HepG2 (cell line): ENCODE data around the gene TMEM141. TPM values are rescaled to one million over a fixed set of nuclear protein-coding genes. Genes with fewer than 3 reads are reported as not detected.

Experiments
- BCL6 ChIP-seq: IDR thresholded peaks from 2 replicates; pipeline ENCODE4 v1.6.1; 2016; ENCODE audit warnings: missing genetic modification reagents, missing compliant biosample characterization
- EHMT2 ChIP-seq: fragments of 200-600 bp; sonication (generic); IDR thresholded peaks from 2 replicates; pipeline ENCODE4 v1.7.0; 2017; ENCODE audit warnings: antibody characterized with exemption, low read depth, low read length, borderline replicate concordance
- ELK4 ChIP-seq: sonication (generic); formaldehyde crosslinking; IDR thresholded peaks from 2 replicates; pipeline ENCODE4 v1.9.0; 2021; ENCODE audit warnings: missing genetic modification reagents, borderline replicate concordance
- ISX ChIP-seq: sonication (generic); formaldehyde crosslinking; conservative IDR thresholded peaks from 2 replicates; pipeline ENCODE4 v1.5.0; 2020; ENCODE audit warnings: missing genetic modification reagents
- MYC ChIP-seq: sonication (generic); formaldehyde crosslinking; IDR thresholded peaks from 2 replicates; pipeline ENCODE4 v1.9.0; 2021; ENCODE audit warnings: missing genetic modification reagents, borderline replicate concordance
- NR2F2 ChIP-seq: IDR thresholded peaks from 2 replicates; pipeline ENCODE4 v1.6.1; 2012; ENCODE audit warnings: low read depth, inconsistent platforms, borderline replicate concordance
- REXO4 ChIP-seq: sonication (generic); formaldehyde crosslinking; IDR thresholded peaks from 2 replicates; pipeline ENCODE4 v1.8.0; 2022; ENCODE audit warnings: missing genetic modification reagents, mild to moderate bottlenecking, borderline replicate concordance
- SOX5 ChIP-seq: IDR thresholded peaks from 2 replicates; pipeline ENCODE4 v1.6.1; 2016; ENCODE audit warnings: borderline replicate concordance
- TBP ChIP-seq: sonication (generic); formaldehyde crosslinking; IDR thresholded peaks from 2 replicates; pipeline ENCODE4 v1.5.0; 2020; ENCODE audit warnings: missing genetic modification reagents
- TRAFD1 ChIP-seq: sonication (generic); formaldehyde crosslinking; IDR thresholded peaks from 2 replicates; pipeline ENCODE4 v1.5.1; 2020; ENCODE audit warnings: missing genetic modification reagents, mild to moderate bottlenecking, borderline replicate concordance
- USF2 ChIP-seq, 2 experiments: sonication (generic) in 1 of 2; formaldehyde crosslinking in 1 of 2; IDR thresholded peaks; 2 replicates each; pipeline versions ENCODE4 v1.5.1 to v1.6.1; 2011 to 2020; ENCODE audit warnings: borderline replicate concordance in 1 of 2, low read depth in 1 of 2, low read length in 1 of 2, mild to moderate bottlenecking in 1 of 2, missing genetic modification reagents in 1 of 2, moderate library complexity in 1 of 2
- ZNF142 ChIP-seq: sonication (generic); formaldehyde crosslinking; IDR thresholded peaks from 2 replicates; pipeline ENCODE4 v1.4.0; 2020; ENCODE audit warnings: missing genetic modification reagents
- ZNF180 ChIP-seq: sonication (generic); formaldehyde crosslinking; IDR thresholded peaks from 2 replicates; pipeline ENCODE4 v1.4.0; 2020; ENCODE audit warnings: low read depth, missing genetic modification reagents, borderline replicate concordance
- ZNF263 ChIP-seq: sonication (generic); formaldehyde crosslinking; IDR thresholded peaks from 2 replicates; pipeline ENCODE4 v1.4.0; 2020; ENCODE audit warnings: missing genetic modification reagents
- ZNF264 ChIP-seq: sonication (generic); formaldehyde crosslinking; IDR thresholded peaks from 2 replicates; pipeline ENCODE4 v1.4.0; 2020; ENCODE audit warnings: missing genetic modification reagents
- ZNF282 ChIP-seq: fragments of 450-650 bp; IDR thresholded peaks from 2 replicates; pipeline ENCODE4 v1.6.1; 2018; ENCODE audit not compliant: partially characterized antibody
- ZNF567 ChIP-seq: sonication (generic); formaldehyde crosslinking; IDR thresholded peaks from 2 replicates; pipeline ENCODE4 v1.8.1; 2023; ENCODE audit warnings: mild to moderate bottlenecking, missing genetic modification reagents, borderline replicate concordance
- ZNF816 ChIP-seq: sonication (generic); formaldehyde crosslinking; IDR thresholded peaks from 2 replicates; pipeline ENCODE4 v1.8.0; 2022; ENCODE audit warnings: missing genetic modification reagents, mild to moderate bottlenecking, borderline replicate concordance
- polyA plus RNA-seq, 8 experiments: library from polyadenylated mRNA; depleted of rRNA in 3 of 8; stranded (reverse) in 7 of 8; unstranded in 1 of 8; fragments of >200 nt; fragmentation: Illumina TruSeq in 4 of 8; extraction: Trizol in 4 of 8; gene quantifications; 2 replicates each; pipeline versions ENCODE4 v1.2.1 to v1.2.3, GENCODE V29; 2011 to 2016; ENCODE audit warnings: low read depth in 4 of 8, missing spikeins in 1 of 8, mixed read lengths in 1 of 8; ENCODE audit not compliant: insufficient read depth in 1 of 8
- total RNA-seq, 5 experiments: library from RNA; depleted of rRNA; stranded (reverse); fragments of >200 nt; fragmentation: Illumina TruSeq; extraction: Trizol; gene quantifications; 2 replicates each; pipeline ENCODE4 v1.2.3, GENCODE V29; 2016; ENCODE audit warnings: low read depth in 1 of 5

Gene TMEM141
- total and polyA plus RNA-seq, 2 of the 13 experiments (the other 11 are each of a cell fraction or from before 2014, with no cell fraction given) = 81.0 to 202 TPM

GRCh38 chr9:136742591-136743391 lies 48.4 kb upstream of the TMEM141 start, which contains the start of gene LCN10 (continued):
- no peak for TF ChIP-seq TRAFD1 (CRISPR knock-in tag)
- no peak for TF ChIP-seq EHMT2
- TF ChIP-seq USF2 (IDR thresholded peaks at IDR 0.05; ENCODE audit: low read depth, low read length) = no peak
- TF ChIP-seq USF2 (CRISPR knock-in tag; IDR thresholded peaks at IDR 0.05; ENCODE audit: borderline replicate concordance) = no peak
- 0 out of 2 replicates have a peak, but pooled peaks have one; percentile 17 for TF ChIP-seq MYC (CRISPR knock-in tag)
- TF ChIP-seq ELK4 (CRISPR knock-in tag) = no peak
- no peak for TF ChIP-seq ZNF567 (CRISPR knock-in tag)
- no peak for TF ChIP-seq REXO4 (CRISPR knock-in tag)
- TF ChIP-seq ZNF263 = peak; percentile 89
- TF ChIP-seq ZNF180 (CRISPR knock-in tag) = no peak
- TF ChIP-seq TBP (CRISPR knock-in tag) = no peak
- TF ChIP-seq ISX (CRISPR knock-in tag) = no peak
- no peak for TF ChIP-seq ZNF282
- TF ChIP-seq NR2F2 = no peak
- TF ChIP-seq ZNF264 (CRISPR knock-in tag) = no peak
- 0 out of 2 replicates have a peak, but pooled peaks have one; percentile 24 for TF ChIP-seq BCL6
- no peak for TF ChIP-seq SOX5 (CRISPR knock-in tag)
- TF ChIP-seq ZNF816 (CRISPR knock-in tag) = no peak
- TF ChIP-seq ZNF142 (CRISPR knock-in tag) = no peak
